HG02798 (cell line): ENCODE data around the gene COL6A5.
"Not testable (repeated sequence)": the region's sequence is repeated elsewhere in the genome, so short reads cannot be mapped to it uniquely, and the experiment has no call there.

Source experiments
- ATAC-seq: cut with Tn5 transposase; IDR thresholded peaks from one replicate; pipeline ENCODE4 v1.9.1; 2021; ENCODE audit warnings: mild to moderate bottlenecking; ENCODE audit not compliant: unreplicated experiment, poor library complexity

COL6A5 gene

GRCh38 chr3:130386604-130387263, 41.3 kb downstream of the COL6A5 start:
- ATAC-seq: no peak

DNA sequence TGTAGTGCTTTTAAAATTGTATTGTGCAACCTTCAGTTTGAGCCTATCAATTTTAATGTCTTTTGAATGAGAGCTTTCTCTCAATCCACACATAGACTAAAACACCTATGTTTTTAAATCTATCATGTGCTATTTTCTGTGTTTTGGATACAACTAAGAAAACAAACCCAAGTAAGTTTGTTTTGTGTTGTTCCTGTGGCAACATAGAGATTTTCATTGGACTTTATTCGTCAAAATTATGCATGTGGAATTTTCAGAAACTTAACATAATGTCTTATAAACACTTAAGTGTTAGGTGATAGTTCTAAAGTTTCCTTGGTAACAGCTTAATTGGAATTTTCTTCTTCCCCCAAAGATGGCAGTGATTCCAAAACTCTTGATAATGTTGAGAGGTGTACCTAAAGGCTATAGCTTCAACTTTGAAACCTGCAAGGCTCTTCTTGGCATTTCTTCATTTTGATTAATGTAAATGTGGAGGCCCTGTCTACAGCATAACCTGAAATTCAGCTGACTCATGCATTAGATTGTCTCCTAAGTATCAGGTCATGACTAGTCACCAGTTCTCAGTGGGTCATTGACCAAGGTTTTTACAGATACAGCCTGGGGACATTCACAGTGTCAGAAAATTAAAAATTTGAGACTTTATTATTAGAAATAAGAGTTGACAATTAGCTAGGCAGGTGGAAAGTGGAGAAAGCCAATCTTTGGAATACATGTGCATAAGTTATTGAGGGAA, 44.4 kb downstream of the COL6A5 start:
- ATAC-seq: no peak

- ATAC-seq: no peak
Observed at GRCh38 chr3:130392266-130392665, 46.8 kb downstream of the COL6A5 start.

DNA sequence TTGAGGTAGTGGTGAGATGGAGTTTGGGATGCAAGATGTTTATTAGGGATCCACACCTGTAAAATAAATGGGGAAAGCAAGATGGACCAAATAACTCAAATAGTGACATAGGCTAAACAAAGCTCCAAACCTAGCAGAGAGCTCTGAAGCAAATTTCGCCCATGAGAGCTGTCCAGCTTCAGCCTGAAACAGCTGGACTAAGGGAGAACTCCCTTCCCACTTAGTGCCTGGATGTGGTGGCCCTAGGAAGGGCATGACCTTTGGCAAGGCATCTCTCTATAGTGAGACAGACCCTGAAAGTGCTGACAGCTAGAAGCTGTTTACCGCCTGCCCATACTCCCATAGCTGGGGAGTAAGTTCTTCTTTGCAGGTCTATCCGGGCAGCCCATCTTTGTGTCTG, 48.1 kb downstream of the COL6A5 start:
- no peak for ATAC-seq

GRCh38 chr3:130395331-130395730, 49.9 kb downstream of the COL6A5 start:
- ATAC-seq: no peak

DNA sequence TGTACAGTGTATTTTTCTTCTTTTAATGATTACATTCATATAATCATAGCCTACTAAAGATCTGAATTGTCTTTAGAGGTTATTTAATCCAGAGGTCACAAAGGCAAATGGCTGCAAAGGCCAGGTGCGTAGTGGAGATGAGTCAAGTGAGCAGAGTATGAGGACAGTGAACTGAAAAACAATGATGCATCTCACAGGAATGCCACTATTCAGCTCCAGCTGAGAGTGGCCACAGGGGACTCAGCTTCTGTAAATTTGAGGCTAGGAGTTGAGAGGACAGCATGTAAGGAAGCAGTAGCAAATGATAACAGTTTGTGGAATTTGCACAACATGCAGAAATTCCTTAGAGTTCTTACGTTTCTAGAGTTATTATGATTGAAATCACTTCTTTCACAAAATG, 50.4 kb downstream of the COL6A5 start:
- ATAC-seq: no peak

GRCh38 chr3:130404401-130404800, 58.9 kb downstream of the COL6A5 start:
- ATAC-seq: no peak

DNA sequence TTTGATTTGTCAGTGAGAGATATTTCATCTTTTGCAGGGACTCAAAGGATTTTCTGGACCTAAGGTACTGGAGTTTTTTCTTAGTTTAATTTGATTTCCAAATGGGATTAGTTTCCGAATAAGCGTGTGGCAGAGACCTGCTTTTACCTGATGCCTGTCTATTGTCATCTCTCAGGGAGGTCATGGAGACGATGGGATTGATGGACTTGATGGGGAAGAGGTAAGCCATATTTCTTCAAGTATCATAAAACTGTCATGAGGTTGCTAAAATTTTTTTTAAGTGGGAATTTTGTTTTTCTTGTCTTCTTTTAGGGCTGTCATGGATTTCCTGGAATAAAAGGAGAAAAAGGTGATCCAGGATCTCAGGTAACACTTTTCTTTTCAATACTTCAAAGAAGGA, 60.5 kb downstream of the COL6A5 start:
- no peak for ATAC-seq

DNA sequence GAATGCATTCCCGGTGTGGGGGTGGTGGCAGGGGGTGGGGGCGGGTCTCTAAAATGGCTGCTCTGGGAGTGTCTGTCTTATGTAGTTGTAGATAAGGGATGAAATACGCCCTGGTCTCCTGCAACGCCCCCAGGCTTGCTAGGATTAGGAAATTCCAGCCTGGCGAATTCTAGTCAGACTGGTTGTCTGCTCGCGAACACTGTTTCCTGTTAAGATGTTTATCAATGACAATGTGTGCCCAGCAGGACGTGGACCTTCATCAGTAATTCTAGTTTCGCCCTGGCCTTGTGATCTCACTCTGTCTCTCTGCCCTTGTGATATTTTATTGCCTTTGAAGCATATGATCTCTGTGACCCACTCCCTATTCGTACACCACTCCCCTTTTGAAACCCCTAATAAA, 62.8 kb downstream of the COL6A5 start:
- not testable (repeated sequence) for ATAC-seq

DNA sequence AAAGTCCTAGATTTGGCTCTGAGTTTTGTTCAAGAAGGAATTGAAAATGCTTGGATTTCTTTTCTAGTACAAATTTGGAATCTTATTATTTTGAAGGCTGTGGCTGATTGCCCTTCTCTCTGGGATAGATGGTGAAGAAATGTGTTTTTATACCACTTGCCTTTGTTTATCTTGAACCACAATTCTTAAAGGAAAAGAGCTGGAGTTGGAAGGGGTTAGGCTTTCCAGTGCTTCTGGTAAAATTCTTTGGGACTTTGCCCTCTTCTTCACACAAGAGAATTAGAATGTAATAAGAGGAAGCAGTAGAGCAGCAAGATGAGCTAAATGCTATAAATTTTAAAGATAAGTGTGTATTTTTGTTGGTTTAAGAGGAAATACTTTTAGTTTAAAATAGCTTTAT, 65.8 kb downstream of the COL6A5 start:
- ATAC-seq: no peak

- no peak for ATAC-seq
Observed at GRCh38 chr3:130412991-130413560, 67.6 kb downstream of the COL6A5 start.

DNA sequence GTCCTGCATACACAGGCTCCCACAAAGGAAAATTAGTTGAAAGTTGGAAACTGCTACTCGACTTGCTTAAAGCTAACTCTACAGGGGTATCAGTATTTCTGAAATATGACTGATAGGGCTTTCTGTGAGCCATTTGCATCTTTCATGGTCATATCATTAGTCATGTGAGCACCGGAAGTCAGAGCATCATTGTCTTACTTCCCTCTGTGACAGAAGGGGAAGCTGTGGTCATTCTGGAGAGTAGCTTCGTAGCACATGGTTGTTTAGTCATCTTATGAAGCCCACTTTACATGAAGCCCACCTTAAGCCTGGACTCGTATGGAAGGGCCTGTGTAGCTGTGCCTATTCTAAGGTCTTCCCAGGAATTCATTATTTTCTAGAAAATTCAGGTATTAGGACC, 69.0 kb downstream of the COL6A5 start:
- ATAC-seq: no peak

DNA sequence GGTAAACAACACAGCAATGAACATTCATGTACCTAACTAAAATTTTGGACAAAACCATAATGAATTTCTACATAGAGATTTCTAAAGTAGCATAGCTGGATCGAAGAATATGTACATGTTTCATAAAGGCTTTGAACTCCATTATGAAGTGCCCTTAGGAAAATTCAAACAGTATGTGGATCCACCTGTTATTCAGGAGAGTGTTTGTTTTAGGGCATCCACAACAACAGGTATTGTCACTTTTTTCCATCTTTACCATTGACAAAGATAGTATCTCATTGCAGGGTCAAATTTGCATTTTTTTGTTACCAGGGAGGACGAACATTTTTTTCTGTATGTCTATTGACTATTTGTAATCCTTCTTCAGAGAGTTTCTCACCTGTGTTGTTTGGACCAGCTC, 75.0 kb downstream of the COL6A5 start:
- ATAC-seq: no peak

GRCh38 chr3:130423064-130423463, 77.6 kb downstream of the COL6A5 start:
- no peak for ATAC-seq

- no peak for ATAC-seq
Observed at GRCh38 chr3:130424837-130425236, 79.4 kb downstream of the COL6A5 start.

DNA sequence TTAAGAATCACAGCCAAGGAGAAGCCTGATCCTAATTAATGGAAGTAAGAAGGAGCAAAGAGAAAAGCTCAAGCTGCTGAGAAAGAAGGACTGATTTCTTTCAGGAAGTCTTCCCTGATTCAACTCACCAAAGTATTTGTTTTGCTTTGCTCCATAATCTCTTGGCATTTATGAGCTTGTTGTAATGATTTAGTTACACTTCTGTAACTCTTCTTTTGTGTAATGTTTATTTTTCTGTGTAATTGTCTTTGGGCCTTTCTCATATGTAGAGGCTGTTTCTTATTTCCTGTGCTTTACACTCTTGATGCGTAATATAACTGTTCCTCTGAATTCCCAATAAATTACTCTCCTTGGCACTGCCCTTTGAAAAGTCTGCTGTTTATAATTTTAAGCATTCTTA, 80.0 kb downstream of the COL6A5 start:
- ATAC-seq: no peak

- ATAC-seq: no peak
Observed at GRCh38 chr3:130426206-130426605, 80.7 kb downstream of the COL6A5 start.

DNA sequence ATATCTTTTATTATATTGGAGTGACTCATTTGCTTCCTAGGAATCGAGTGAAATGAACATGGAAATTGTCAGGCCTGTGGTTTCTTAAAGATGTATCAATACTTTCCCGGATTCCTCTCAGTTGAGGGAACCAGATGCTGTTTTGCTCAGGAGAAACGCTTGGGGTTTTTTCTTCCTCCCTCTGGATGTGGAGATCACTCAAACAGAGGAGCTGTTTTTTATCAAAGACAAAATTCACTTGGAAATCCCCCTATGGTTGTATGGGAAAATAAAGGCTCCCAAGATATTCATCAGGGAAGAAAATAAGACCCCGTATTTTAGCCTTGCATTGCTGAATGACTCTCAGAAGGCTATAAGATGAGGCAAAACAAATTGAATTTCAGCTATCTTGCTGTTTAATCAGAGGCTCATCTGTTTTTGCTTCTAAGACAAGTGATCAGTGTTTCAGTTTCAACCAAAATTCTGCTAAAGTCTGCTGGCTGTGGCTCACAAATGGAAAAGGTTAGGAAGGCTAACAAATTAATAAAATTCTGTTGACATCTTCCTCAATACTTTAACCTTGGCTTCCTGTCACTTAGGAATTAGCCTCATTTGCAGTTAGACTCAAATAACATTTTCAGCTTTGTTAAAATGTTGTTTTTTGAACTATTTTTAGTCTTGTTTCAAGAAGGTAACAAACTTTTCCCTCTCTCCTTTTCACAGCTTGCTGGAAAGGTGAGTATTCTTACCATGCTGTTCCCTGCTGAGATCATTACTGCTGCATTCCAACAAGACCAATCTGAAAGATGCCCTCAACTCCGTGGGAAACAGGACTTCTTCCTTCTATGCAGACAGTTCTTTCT, 83.6 kb downstream of the COL6A5 start:
- ATAC-seq: no peak

GRCh38 chr3:130429713-130430023, 84.2 kb downstream of the COL6A5 start:
- no peak for ATAC-seq

DNA sequence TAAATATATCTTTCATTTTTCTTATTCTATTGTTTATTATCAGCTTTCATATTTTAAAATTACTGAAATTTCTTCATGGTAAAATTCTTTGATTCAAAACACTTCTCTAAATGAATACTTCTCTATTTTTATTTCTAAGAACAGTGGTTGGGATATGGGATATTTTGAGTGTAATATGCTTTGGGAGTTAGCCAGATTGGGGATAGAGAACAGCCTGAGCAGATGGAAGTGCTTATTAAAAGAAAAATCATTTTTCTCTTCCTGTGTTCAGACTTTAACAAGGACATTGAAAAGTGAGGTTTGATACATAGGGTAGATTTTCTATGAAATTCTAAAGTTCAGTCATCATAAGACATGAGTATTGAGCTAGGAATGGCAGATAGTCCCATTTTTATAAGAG, 84.8 kb downstream of the COL6A5 start:
- ATAC-seq: no peak

- ATAC-seq: not testable (repeated sequence)
Observed at GRCh38 chr3:130432086-130432485, 86.6 kb downstream of the COL6A5 start.
